Measurements from ENCODE around the gene TMPRSS11B.

GRCh38 chr4:68264875-68265565 is 19.5 kb upstream of the TMPRSS11B start:
- TF ChIP-seq CTCF (IDR thresholded peaks at IDR 0.05) = no peak
- no peak for TF ChIP-seq POLR2A (IDR thresholded peaks at IDR 0.05)
